Measurements from ENCODE around the gene NIN. TPM values are rescaled to one million over a fixed set of nuclear protein-coding genes. Genes with fewer than 3 reads are reported as not detected.

The NIN gene, protein sequence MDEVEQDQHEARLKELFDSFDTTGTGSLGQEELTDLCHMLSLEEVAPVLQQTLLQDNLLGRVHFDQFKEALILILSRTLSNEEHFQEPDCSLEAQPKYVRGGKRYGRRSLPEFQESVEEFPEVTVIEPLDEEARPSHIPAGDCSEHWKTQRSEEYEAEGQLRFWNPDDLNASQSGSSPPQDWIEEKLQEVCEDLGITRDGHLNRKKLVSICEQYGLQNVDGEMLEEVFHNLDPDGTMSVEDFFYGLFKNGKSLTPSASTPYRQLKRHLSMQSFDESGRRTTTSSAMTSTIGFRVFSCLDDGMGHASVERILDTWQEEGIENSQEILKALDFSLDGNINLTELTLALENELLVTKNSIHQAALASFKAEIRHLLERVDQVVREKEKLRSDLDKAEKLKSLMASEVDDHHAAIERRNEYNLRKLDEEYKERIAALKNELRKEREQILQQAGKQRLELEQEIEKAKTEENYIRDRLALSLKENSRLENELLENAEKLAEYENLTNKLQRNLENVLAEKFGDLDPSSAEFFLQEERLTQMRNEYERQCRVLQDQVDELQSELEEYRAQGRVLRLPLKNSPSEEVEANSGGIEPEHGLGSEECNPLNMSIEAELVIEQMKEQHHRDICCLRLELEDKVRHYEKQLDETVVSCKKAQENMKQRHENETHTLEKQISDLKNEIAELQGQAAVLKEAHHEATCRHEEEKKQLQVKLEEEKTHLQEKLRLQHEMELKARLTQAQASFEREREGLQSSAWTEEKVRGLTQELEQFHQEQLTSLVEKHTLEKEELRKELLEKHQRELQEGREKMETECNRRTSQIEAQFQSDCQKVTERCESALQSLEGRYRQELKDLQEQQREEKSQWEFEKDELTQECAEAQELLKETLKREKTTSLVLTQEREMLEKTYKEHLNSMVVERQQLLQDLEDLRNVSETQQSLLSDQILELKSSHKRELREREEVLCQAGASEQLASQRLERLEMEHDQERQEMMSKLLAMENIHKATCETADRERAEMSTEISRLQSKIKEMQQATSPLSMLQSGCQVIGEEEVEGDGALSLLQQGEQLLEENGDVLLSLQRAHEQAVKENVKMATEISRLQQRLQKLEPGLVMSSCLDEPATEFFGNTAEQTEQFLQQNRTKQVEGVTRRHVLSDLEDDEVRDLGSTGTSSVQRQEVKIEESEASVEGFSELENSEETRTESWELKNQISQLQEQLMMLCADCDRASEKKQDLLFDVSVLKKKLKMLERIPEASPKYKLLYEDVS (N-terminal part only)
- 10 to 100 TPM; 17.9 to 48.3 (median 25.8) TPM for total RNA-seq
- 10 to 100 TPM; 11.7 to 12.5 TPM for polyA plus RNA-seq
- long read RNA-seq, donor 1, partial matches to known transcripts = 14 of 20 reads
- long read RNA-seq, donor 1, other reads (novel, unspliced or antisense) = 6 of 20 reads
- long read RNA-seq, donor 2, partial matches to known transcripts = 23 of 25 reads
- long read RNA-seq, donor 2, other reads (novel, unspliced or antisense) = 2 of 25 reads
- long read RNA-seq, donor 3, full-length matches to known transcripts = 3 of 29 reads
- long read RNA-seq, donor 3, partial matches to known transcripts = 16 of 29 reads
- long read RNA-seq, donor 3, other reads (novel, unspliced or antisense) = 10 of 29 reads

DNA sequence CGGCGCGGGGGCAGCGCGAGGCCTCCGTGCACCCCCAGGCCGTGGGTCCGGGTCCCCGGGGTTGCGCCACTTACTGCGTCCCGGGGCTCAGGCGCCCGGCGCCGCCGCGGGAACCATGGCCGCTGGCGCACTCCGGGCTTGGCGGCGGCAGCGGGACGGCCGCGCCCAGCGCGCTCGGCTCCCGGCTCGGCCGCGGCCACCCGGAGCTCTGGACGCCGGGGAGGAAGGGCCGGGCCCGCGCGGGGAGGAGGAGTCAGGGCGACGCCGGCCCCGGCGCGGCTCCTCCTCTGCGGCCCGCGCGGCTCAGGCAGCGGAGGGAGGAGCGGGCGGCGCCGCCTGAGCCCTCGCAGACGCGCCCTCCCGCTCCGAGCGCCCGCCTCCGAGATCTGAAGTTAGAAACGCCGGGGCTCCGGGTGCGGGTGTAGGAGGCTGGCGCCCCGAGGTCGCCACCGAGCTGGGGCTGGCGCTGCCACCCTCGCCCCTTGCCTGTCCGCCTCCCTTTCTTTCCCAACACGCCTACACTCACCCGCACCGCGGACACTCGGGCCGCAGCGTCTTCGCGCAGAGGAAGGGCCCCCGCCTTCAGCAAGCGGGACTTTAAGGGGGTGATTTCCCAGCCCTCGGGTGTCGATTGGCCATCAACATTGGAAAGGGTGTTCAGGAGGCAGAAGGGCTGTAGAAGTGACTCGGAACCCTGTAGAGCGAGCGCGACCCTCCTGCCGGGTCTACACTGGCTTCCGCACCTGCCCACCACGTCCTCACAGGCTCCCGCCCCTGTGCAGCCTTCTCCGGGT, at the start of gene NIN:
Gene NIN, minus strand, starts transcription at position 231 of the 794 bp plus-strand sequence. CDS start 9,106 bp downstream, outside the sequence.
- no peaks in the 10 kb centered on the region for H3K27me3 ChIP-seq
- intact Hi-C loops (cut with DNase I) = loop anchor here in 1 of 10 donors (5.0 kb wide), 1 partner anchor 39 kb away; no protein-coding TSS in a partner anchor
- peak; percentile 92 to 99 (median 96) for ATAC-seq
- no peaks in the 10 kb centered on the region for H3K36me3 ChIP-seq
- peaks cover 0 to 50% (median 17%) of the 10 kb centered on the region in 12 donors for H3K4me1 ChIP-seq
- H3K9me3 ChIP-seq = no peaks in the 10 kb centered on the region
- no peak for TF ChIP-seq POLR2A (IDR thresholded peaks at IDR 0.05)
- TF ChIP-seq, protein P1, sequence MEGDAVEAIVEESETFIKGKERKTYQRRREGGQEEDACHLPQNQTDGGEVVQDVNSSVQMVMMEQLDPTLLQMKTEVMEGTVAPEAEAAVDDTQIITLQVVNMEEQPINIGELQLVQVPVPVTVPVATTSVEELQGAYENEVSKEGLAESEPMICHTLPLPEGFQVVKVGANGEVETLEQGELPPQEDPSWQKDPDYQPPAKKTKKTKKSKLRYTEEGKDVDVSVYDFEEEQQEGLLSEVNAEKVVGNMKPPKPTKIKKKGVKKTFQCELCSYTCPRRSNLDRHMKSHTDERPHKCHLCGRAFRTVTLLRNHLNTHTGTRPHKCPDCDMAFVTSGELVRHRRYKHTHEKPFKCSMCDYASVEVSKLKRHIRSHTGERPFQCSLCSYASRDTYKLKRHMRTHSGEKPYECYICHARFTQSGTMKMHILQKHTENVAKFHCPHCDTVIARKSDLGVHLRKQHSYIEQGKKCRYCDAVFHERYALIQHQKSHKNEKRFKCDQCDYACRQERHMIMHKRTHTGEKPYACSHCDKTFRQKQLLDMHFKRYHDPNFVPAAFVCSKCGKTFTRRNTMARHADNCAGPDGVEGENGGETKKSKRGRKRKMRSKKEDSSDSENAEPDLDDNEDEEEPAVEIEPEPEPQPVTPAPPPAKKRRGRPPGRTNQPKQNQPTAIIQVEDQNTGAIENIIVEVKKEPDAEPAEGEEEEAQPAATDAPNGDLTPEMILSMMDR (IDR thresholded peaks at IDR 0.05) = peak in 1 of 12 donors; percentile 5
- DNase-seq = peak; percentile 80 to 91 (median 85)
- peak within 1 kb of the TSS; percentile 86 to 97 (median 94) for H3K27ac ChIP-seq
- 0 to 1% (median 1%) methylated on average over 39 to 97 of the region's 97 CpGs for WGBS, 4 donors
- H3K4me3 ChIP-seq = peak within 1 kb of the TSS; percentile 59 to 99 (median 90)

DNA sequence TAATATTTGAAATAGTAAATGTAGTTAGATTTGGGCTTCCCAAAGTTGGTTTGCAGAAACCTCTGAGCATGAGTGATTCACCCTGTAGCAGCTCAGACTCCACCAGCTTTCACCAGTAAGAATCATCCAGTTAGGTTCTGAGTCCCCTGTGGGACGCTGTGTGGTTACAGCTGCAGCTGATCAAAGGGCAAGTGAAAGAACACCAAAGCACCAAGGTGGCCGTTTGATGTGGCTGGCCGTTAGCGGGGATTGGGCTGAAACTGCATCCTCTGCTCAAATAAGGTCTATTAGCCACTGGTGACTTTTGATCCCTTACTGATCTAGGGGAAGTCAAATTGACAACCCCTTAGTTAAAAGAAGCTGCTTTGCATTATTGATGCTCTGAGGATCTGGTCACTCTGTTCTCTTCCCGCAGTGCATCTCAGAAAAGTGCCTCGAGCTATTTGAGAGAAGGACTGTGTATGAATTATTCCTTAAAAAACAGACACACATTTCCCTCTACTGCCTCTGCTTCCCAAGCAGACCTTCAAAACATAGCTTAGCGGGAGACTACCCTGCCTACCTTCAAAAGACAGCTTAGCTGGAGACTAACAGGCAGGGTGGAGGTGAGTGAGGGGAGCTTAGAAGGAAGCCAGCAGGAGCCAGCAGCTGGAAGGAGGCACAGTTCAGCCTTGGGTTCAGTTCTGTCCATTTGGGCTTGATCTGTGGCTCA, 44.6 kb upstream of the NIN start:
- no peak for TF ChIP-seq POLR2A (IDR thresholded peaks at IDR 0.05)
- TF ChIP-seq, protein P1 (IDR thresholded peaks at IDR 0.05) = no peak
- WGBS, 4 donors = 52 to 63% (median 56%) methylated on average over 7 of the region's 7 CpGs

DNA sequence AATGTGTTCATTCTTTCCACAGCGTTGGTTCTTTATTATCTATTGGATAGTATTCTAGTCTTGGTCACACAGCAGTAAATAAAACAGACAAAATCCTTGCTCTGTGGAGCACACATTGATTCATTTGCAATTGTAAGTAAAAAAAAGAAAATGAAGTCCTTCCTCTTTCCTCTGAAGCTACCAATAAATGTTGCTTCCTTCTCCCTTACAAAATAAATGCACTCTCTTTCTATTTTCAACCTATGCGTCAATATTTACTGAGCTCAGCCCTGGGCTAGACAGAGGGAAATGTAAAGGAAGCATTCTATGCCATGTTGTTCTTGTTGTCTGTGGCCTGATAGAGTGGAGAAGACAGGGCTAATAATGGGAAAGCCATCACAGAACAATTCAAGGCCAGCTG, 43.8 kb upstream of the NIN start:
- no peaks in the 10 kb centered on the region for H3K36me3 ChIP-seq
- DNase-seq (no peak), ATAC-seq (no peak)
- no peak for TF ChIP-seq POLR2A (IDR thresholded peaks at IDR 0.05)
- TF ChIP-seq, protein P1 (IDR thresholded peaks at IDR 0.05) = no peak
- peaks cover 0 to 16% (median 0%) of the 10 kb centered on the region in 12 donors for H3K4me1 ChIP-seq
- peaks cover 10 to 38% (median 18%) of the 10 kb centered on the region in 9 donors for H3K27me3 ChIP-seq
- H3K9me3 ChIP-seq = no peaks in the 10 kb centered on the region
- no peak overlapping the region for H3K4me3 ChIP-seq
- no peak overlapping the region for H3K27ac ChIP-seq
- intact Hi-C loops (cut with DNase I) = no loop called here
- WGBS, 4 donors = 57 to 76% (median 69%) methylated on average over 2 of the region's 2 CpGs

More for the DNA sequence above, 44.6 kb upstream of the NIN start:
- Histone ChIP-seq H3K4me3 (no peak overlapping the region), H3K27me3 (peaks cover 10 to 35% (median 14%) of the 10 kb centered on the region in 9 donors), H3K4me1 (peaks cover 0 to 16% (median 0%) of the 10 kb centered on the region in 12 donors), H3K36me3 (no peaks in the 10 kb centered on the region), H3K27ac (no peak overlapping the region), H3K9me3 (no peaks in the 10 kb centered on the region)
- no peak for DNase-seq
- ATAC-seq = no peak
- intact Hi-C loops (cut with DNase I) = no loop called here
